Breast epithelium (tissue), 3 donors: Measurements from ENCODE around the gene WWOX.

Experiments used
- POLR2AphosphoS5 ChIP-seq, 3 donors: sonication (generic); formaldehyde crosslinking; IDR thresholded peaks; one replicate each; pipeline ENCODE4 v1.6.1; 2017; ENCODE audit warnings: antibody characterized with exemption in 3 of 3
- TF ChIP-seq, protein P1 (sequence below), 3 donors: fragments of 450-650 bp; IDR thresholded peaks; one replicate each; pipeline ENCODE4 v1.5.1; 2016 to 2017; ENCODE audit warnings: antibody characterized with exemption in 3 of 3, mild to moderate bottlenecking in 3 of 3, moderate library complexity in 3 of 3

DNA sequence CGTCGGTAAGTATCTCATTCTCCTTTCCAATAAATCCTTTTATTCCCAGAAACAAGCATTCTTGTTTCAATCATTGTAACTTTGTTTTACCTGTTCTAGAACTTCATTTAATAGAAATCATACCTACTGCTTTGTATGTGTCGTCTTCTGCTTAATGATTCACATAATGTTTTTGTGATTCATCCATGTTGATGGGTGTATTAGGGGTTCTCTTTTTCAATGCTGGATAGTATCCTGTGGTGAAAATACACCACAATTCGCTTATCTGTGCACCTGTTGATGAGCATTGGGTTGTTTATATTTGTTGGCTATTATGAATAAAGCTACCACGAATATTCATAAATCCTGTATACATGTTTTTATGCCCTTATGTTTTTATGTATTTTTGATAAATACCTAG, 797.8 kb downstream of the WWOX start:
- no peak for TF ChIP-seq POLR2AphosphoS5 (IDR thresholded peaks at IDR 0.05)
- TF ChIP-seq, protein P1, sequence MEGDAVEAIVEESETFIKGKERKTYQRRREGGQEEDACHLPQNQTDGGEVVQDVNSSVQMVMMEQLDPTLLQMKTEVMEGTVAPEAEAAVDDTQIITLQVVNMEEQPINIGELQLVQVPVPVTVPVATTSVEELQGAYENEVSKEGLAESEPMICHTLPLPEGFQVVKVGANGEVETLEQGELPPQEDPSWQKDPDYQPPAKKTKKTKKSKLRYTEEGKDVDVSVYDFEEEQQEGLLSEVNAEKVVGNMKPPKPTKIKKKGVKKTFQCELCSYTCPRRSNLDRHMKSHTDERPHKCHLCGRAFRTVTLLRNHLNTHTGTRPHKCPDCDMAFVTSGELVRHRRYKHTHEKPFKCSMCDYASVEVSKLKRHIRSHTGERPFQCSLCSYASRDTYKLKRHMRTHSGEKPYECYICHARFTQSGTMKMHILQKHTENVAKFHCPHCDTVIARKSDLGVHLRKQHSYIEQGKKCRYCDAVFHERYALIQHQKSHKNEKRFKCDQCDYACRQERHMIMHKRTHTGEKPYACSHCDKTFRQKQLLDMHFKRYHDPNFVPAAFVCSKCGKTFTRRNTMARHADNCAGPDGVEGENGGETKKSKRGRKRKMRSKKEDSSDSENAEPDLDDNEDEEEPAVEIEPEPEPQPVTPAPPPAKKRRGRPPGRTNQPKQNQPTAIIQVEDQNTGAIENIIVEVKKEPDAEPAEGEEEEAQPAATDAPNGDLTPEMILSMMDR (IDR thresholded peaks at IDR 0.05) = no peak
